Neural cell (in vitro differentiated cells): ENCODE results near the gene SLC25A21. TPM values are rescaled to one million over a fixed set of nuclear protein-coding genes. Genes with fewer than 3 reads are reported as not detected.

Experiments used
- H2AFZ ChIP-seq: fragments of 200-600, 300-800 bp; sonication (generic), shearing (Covaris generic); 2 replicates; pipeline ENCODE4 v1.6.0; 2014; ENCODE audit warnings: low read depth, mild to moderate bottlenecking, antibody characterized with exemption, low read length, moderate library complexity
- H3F3A ChIP-seq: fragments of 200-600 bp; shearing (Covaris generic); 2 replicates; pipeline ENCODE4 v1.6.1; 2016; ENCODE audit warnings: mild to moderate bottlenecking, moderate library complexity, mixed read lengths, antibody characterized with exemption, low read length; ENCODE audit not compliant: insufficient read depth, poor library complexity, severe bottlenecking
- H3K27ac ChIP-seq: fragments of 200-600, 300-800 bp; sonication (generic), shearing (Covaris generic); 2 replicates; pipeline ENCODE4 v1.5.1; 2014; ENCODE audit warnings: mild to moderate bottlenecking, low read length, moderate library complexity
- H3K27me3 ChIP-seq: fragments of 300-800, 200-600 bp; sonication (generic), shearing (Covaris generic); 2 replicates; pipeline ENCODE4 v1.6.0; 2014; ENCODE audit warnings: mild to moderate bottlenecking, low read depth, low read length, moderate library complexity; ENCODE audit not compliant: insufficient read depth
- H3K36me3 ChIP-seq: fragments of 300-800, 200-600 bp; sonication (generic), shearing (Covaris generic); 2 replicates; pipeline ENCODE4 v1.5.1; 2014; ENCODE audit warnings: mild to moderate bottlenecking, antibody characterized with exemption, low read length, moderate library complexity; ENCODE audit not compliant: insufficient read depth
- H3K4me2 ChIP-seq: fragments of 300-800, 200-600 bp; sonication (generic), shearing (Covaris generic); 2 replicates; pipeline ENCODE4 v1.6.0; 2014; ENCODE audit warnings: mild to moderate bottlenecking, low read length
- H3K4me3 ChIP-seq: fragments of 300-800, 200-600 bp; sonication (generic), shearing (Covaris generic); 2 replicates; pipeline ENCODE4 v1.5.1; 2014; ENCODE audit warnings: mild to moderate bottlenecking, low read length, moderate library complexity
- H3K79me2 ChIP-seq: fragments of 200-600 bp; shearing (Covaris generic); replicated peaks from 2 replicates; pipeline ENCODE4 v1.6.0; 2014; ENCODE audit warnings: mild to moderate bottlenecking, low read length, moderate library complexity; ENCODE audit not compliant: insufficient read depth
- H3K9ac ChIP-seq: fragments of 300-800, 200-600 bp; sonication (generic), shearing (Covaris generic); 2 replicates; pipeline ENCODE4 v1.6.1; 2016; ENCODE audit warnings: mild to moderate bottlenecking, low read length, mixed read lengths
- H3K9me2 ChIP-seq: fragments of 200-600 bp; shearing (Covaris generic); 2 replicates; pipeline ENCODE4 v1.6.1; 2016; ENCODE audit warnings: mild to moderate bottlenecking, low read length, mixed read lengths; ENCODE audit not compliant: insufficient read depth
- H3K9me3 ChIP-seq: fragments of 200-600, 300-800 bp; sonication (generic), shearing (Covaris generic); 2 replicates; pipeline ENCODE4 v1.6.1; 2016; ENCODE audit warnings: mild to moderate bottlenecking, mixed run types, low read length, moderate library complexity, mixed read lengths
- H4K20me1 ChIP-seq: fragments of 200-600 bp; shearing (Covaris generic); 2 replicates; pipeline ENCODE4 v1.6.1; 2016; ENCODE audit warnings: mild to moderate bottlenecking, mixed run types; ENCODE audit not compliant: insufficient read depth
- CTCF ChIP-seq: fragments of 450-650 bp; IDR thresholded peaks from 2 replicates; pipeline ENCODE4 v1.5.1; 2014; ENCODE audit warnings: antibody characterized with exemption, mild to moderate bottlenecking, moderate library complexity; ENCODE audit not compliant: poor library complexity, severe bottlenecking
- EP300 ChIP-seq: fragments of 450-650 bp; conservative IDR thresholded peaks from 2 replicates; pipeline ENCODE4 v1.6.1; 2014; ENCODE audit warnings: antibody characterized with exemption, mild to moderate bottlenecking, moderate library complexity; ENCODE audit not compliant: poor library complexity, severe bottlenecking
- EZH2 ChIP-seq: fragments of 200-600, 300-800 bp; shearing (Covaris generic), sonication (generic); IDR thresholded peaks from 2 replicates; pipeline ENCODE4 v1.6.1; 2014; ENCODE audit warnings: antibody characterized with exemption, low read length, borderline replicate concordance, mild to moderate bottlenecking; ENCODE audit not compliant: insufficient read depth, poor library complexity, severe bottlenecking
- MXI1 ChIP-seq: fragments of 450-650 bp; conservative IDR thresholded peaks from 2 replicates; pipeline ENCODE4 v1.6.1; 2014; ENCODE audit warnings: antibody characterized with exemption, mild to moderate bottlenecking; ENCODE audit not compliant: poor library complexity, severe bottlenecking
- POLR2AphosphoS5 ChIP-seq: IDR thresholded peaks from 2 replicates; pipeline ENCODE4 v1.6.1; 2012
- RAD21 ChIP-seq: fragments of 450-650 bp; conservative IDR thresholded peaks from 2 replicates; pipeline ENCODE4 v1.6.1; 2014; ENCODE audit warnings: antibody characterized with exemption, mild to moderate bottlenecking, moderate library complexity
- REST ChIP-seq: IDR thresholded peaks from 2 replicates; pipeline ENCODE4 v1.6.1; 2012; ENCODE audit warnings: borderline replicate concordance
- SMC3 ChIP-seq: fragments of 450-650 bp; conservative IDR thresholded peaks from 2 replicates; pipeline ENCODE4 v1.6.1; 2014; ENCODE audit warnings: antibody characterized with exemption, mild to moderate bottlenecking, moderate library complexity; ENCODE audit not compliant: poor library complexity
- TAF1 ChIP-seq: IDR thresholded peaks from 2 replicates; pipeline ENCODE4 v1.6.1; 2012; ENCODE audit warnings: low read depth
- polyA plus RNA-seq: library from polyadenylated mRNA; depleted of rRNA; stranded (reverse); fragments of >200 nt; gene quantifications from 2 replicates; pipeline ENCODE4 v1.2.3, GENCODE V29; 2014

The SLC25A21 gene
- polyA plus RNA-seq, 1 donor from 2014 or later: 0.35 TPM

GRCh38 chr14:36835128-36835527, 337.3 kb downstream of the SLC25A21 start:
- Histone ChIP-seq H3K36me3 (no peaks in the 10 kb centered on the region), H3K9me3 (no peaks in the 10 kb centered on the region), H3K79me2 (no peaks in the 10 kb centered on the region), H4K20me1 (no peaks in the 10 kb centered on the region), H3F3A (no peaks in the 10 kb centered on the region), H2AFZ (no peak overlapping the region), H3K27me3 (peaks cover 17% of the 10 kb centered on the region), H3K4me3 (no peak overlapping the region), H3K9me2 (no peaks in the 10 kb centered on the region), H3K9ac (no peak overlapping the region), H3K4me2 (no peak overlapping the region), H3K27ac (no peak overlapping the region)
- TF ChIP-seq MXI1: no peak
- no peak for TF ChIP-seq EZH2
- TF ChIP-seq EP300: no peak
- TF ChIP-seq RAD21: no peak
- no peak for TF ChIP-seq POLR2AphosphoS5
- TF ChIP-seq SMC3: no peak
- no peak for TF ChIP-seq REST
- no peak for TF ChIP-seq TAF1
- TF ChIP-seq CTCF: no peak

GRCh38 chr14:36834293-36834692, 338.1 kb downstream of the SLC25A21 start:
- no peak overlapping the region for H3K4me2 ChIP-seq
- H3K9me3 ChIP-seq: no peaks in the 10 kb centered on the region
- H3K27ac ChIP-seq: no peak overlapping the region
- H4K20me1 ChIP-seq: no peaks in the 10 kb centered on the region
- no peaks in the 10 kb centered on the region for H3K9me2 ChIP-seq
- H3K27me3 ChIP-seq: peaks cover 10% of the 10 kb centered on the region
- no peak overlapping the region for H2AFZ ChIP-seq
- H3K79me2 ChIP-seq: no peaks in the 10 kb centered on the region
- H3K4me3 ChIP-seq: no peak overlapping the region
- no peaks in the 10 kb centered on the region for H3F3A ChIP-seq
- H3K9ac ChIP-seq: no peak overlapping the region
- no peaks in the 10 kb centered on the region for H3K36me3 ChIP-seq
- no peak for TF ChIP-seq MXI1

- Histone ChIP-seq H2AFZ (no peak overlapping the region), H3K9ac (no peak overlapping the region), H3K27ac (no peak overlapping the region), H3K4me3 (no peak overlapping the region), H4K20me1 (no peaks in the 10 kb centered on the region), H3K27me3 (peaks cover 5% of the 10 kb centered on the region), H3K79me2 (no peaks in the 10 kb centered on the region), H3K4me2 (no peak overlapping the region), H3K9me2 (no peaks in the 10 kb centered on the region), H3F3A (no peaks in the 10 kb centered on the region), H3K36me3 (no peaks in the 10 kb centered on the region), H3K9me3 (no peaks in the 10 kb centered on the region)
- TF ChIP-seq SMC3 (no peak), EP300 (no peak), RAD21 (no peak), POLR2AphosphoS5 (no peak), TAF1 (no peak), CTCF (no peak), EZH2 (no peak), MXI1 (no peak), REST (no peak)
Measured at GRCh38 chr14:36829547-36829946, 342.9 kb downstream of the SLC25A21 start.
